GM21526 (cell line): ENCODE data around the gene CST9.
"Not testable (repeated sequence)": the region's sequence is repeated elsewhere in the genome, so short reads cannot be mapped to it uniquely, and the experiment has no call there.

Experiments
- ATAC-seq: cut with Tn5 transposase; IDR thresholded peaks from one replicate; pipeline ENCODE4 v1.9.1; 2021; ENCODE audit warnings: moderate library complexity; ENCODE audit not compliant: unreplicated experiment, low FRiP score

The CST9 gene

DNA sequence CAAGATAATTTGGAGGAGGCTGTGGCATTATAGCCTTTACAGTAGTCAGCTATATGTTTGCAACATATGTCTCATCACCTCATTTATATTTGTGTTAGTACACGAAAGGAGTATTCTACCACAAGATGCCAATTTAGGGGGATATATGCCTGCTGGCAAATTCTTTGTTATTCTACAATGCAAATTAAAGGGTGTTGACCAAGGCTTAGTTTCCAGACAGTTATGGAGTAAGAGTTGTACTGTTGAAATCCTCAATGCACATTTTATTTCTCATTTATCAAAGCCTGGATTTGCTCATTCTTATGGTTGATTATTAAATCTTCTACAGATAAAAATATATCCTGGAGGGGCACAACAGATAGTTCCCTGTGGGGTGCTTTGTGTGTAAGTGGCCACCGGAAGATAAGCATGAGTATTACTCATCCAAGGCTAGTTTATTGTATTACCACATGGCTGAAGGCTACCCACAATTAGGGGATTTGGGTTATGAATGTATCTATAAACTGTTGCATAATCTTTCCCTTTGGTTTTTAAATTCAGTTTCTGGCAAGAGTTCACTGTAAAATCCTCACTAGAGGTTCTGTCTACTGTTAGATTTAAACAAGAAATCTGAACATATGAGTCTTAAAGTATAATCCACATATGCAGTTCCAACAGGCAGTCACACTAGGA is 9.0 kb downstream of the CST9 start:
- ATAC-seq: no peak

DNA sequence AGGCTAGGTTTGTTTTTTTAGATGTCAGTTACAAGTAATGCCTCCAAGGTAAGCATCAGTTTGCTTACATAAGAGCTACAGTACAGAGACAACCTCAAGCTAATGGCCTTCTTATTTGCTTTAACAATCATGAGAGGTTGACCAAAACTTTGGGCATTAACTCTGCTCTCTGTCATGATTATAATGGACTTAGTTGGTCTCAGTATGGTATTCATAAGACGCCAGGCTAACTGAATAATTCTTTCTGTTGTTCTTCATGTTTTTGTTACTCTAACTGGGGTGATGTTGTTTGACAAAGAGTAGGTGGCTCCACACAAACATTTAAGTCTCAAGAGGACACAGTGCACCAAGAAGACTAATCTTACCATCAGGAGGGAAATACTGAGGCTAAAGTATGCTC is 9.8 kb downstream of the CST9 start:
- no peak for ATAC-seq

DNA sequence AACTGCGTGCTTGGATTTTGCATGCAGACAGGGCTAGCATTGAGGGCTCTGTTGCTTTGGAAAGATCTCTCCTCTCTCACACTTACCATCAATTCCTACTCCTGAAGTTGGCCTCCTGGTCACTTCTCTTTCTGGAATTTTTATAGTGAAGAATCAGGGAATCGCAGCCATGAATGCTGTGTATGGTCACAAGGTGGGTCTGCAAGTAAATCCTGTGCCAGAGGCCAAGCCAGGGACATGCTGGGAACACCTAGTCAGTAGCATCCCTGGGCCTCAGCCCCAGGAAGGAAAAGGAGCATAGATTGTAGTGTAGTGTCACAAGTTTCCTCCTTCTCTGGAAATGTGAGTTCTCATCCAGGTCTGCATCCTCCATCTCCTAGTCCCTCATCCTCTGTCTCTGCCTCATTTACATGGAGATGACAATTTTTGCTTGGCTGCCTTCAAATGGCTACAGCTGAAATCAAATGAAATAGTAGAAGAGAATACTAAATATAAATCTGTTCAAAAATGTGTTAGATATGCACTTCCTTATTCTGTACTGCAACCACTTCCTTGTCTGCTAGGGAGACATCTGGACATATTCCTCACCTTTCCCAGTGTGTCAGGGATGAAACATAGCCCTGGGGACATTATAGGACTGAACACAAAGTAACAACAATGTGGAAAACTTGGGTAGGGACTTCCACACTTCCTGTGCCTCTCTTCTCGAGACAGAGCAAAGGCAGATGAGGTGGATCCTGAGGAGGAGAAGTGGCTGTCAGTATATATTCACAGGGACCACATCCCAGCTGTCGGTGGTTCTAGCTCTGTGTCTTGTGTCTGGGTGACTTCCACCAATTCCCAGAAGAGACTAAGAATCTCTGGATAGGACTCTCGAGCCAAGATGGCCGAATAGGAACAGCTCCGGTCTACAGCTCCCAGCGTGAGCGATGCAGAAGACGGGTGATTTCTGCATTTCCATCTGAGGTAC is 17.0 kb downstream of the CST9 start:
- ATAC-seq: no peak

DNA sequence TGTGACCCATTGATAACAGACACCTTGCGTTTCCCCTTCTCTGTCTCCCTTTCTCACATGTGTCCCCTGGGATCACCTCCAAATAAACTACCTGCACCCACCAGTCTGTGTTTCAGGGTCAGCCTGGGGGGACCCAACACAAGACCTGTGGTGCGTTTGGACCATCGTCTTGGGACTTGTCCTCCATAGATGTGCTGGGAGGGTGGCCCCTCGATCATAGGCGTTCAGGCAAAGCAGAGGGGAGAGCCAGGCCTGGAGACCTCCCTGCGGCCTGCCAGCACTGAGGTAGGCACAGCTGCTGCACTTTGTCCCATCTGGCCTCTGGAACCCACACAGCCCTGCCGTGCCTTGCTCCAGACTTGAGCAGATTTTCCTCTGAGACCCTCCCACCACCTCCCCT is 18.1 kb downstream of the CST9 start:
- no peak for ATAC-seq

DNA sequence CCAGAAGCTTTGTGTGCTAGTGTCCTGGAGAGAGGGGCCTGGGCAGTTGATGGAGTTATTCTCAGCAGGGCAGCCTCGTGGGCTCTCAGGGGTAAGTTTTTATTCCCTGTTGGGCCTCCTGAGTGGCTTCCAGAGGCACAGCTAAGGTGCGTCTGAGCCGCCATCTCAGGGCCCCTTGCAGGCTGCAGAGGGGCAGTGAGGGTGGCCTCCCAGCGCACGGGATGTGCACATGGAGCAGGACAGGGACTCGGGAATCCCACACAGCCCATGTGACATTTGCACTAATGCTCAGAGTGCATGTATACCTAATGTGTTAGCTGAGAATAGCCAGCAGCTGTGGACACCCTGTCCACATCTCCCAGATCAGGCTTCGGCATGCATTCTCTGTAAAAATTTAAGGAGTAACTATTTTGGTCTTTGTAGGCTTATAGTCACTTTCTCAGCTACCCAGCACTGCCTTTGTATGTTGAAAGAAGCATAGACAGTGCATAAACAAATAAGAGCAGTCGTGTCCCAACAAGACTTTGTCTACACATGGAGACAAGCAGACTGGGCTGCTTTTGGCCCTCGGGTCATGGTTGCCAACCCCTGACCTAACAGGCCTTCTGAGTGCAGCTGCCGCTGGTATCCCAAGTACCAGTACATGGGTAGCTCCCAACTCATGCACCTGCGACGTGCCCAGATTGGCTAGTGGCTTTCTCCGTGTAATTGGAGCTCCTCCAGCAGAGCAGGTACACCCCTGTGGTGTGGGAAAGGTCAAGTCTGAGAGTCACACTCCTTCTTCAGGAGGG is 18.8 kb downstream of the CST9 start:
- ATAC-seq: no peak

DNA sequence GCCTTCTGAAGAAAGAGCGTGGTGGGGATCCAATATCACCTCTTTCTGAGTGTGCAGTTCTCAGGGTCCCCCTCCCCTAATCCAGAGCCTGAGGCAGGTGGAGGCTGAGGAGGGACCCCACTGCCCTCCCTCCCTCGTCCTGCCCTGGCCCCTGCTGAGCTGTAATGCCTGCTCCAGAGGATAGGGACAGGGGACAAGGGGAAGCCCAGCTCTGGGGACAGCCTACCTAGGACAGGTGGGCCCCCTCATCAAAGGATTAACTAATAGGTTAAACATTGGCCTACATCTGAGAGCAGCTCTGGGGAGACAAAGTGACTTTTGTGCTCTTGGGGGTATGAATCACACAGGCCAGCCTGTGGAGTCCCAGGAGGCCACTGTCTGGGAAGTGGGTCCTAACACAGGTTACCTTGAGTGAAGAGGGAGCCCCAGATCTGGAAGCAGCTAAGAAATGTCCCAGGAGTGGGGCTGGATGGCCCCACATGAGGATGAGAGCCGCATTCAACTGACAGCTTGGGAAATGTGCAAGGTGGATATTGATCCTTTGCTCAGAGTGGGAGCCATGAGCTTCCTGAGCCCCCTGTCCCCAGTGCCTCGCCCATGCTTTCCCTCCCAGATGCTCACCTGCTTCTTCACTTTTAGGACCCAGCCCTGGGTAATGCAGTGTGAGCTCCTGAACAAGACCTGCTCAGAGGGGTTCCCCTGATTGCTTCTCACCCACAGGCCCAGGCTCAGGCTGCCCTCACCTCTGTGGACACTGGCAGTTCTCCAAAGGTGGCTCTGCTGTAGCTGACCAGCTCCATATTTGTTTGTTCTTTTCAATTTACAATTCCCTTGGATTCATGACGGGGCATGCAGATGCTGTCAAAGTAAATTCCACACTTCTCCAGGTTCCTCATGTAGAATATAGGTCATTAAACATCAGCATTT is 19.6 kb downstream of the CST9 start:
- no peak for ATAC-seq

DNA sequence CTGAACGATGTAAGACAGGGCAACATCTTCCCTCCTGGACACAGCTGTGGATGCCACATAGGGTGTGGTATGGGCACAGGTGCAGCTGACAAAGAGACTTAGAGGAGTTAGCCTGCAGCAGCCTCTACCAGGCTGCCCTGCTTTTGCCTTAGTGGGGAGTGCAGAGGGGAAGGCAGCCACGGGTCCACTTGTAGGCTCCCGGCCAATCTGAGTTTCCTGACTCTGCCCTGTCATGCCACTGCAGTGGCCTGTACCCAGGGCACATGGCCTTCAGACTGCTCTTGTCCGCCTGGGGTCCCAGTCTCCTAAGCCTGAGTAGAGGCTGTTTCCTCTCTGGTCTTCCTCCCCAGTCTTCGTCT is 20.3 kb downstream of the CST9 start:
- no peak for ATAC-seq

DNA sequence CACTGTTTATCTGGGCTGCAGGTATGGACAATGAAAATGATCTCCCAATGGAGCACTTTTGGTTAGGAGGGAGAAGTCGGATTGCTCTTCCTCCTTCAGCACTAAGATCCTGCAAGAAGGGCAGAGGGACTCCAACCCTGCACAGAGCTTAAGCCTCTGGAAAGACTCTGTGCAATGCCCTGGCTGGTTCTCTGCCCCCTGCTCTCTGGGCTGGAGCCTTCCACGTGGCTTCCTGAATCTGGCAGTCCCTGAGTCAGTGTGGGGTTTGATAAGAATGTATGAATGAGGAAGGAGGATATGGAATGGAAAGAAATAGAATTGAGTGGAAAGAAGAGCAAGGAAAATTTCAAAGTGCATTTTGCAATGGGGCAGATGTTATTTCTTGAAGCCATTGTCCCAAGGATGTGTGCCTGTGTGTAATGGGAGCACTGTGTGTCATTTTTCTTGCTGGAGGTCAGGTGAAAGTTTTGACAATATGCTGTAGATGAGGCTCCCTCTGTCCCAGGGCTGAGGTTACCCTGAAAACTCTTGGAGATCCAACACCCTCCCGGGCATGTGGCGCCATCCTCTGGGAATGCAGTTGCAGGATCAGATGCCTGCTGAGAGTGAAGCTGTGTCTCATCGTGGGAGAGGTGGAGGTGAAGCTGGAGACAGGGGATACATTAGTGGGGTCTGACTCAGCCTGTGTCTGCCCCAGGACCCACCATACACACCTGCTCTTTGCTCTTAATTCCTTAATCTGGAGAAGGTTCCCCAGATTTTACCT is 21.1 kb downstream of the CST9 start:
- ATAC-seq: no peak

DNA sequence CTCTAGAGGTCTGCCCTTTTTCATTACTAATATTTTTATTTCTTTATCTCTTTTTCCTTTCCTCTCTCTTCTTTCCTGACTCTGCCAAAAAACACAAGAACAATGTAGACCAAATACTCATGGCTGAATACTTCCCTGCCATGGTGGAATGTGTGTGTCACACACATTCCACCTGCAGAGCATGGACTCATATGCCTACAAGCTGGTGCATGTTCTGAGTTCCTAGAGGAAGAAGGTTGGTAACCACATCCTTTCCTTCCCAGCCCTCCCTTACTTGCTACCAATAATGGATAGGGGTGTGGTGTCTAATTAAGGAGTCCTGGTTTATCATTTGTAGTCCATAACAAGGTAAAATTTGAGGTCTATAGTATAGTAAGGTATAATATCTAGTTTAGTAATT is 22.2 kb downstream of the CST9 start:
- no peak for ATAC-seq

DNA sequence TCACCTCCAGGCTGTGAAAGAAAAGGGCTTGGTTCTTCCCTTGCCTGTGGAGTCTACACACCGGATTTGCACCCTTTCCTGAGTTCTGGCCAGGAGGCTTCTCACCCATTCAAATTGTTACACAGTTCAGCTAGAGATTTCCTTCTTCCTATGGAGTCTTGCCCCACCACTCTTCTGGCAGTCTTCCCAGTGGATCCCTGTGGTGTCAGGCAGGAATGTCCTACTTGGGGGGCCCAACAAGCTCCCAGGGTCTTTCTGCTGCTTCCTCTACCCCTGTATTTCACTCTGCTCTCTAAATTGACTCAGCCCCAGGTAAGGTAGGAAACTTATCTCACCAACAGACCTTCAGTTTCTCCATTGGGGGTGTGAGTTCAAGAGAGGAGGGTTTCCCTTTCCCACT is 23.4 kb downstream of the CST9 start:
- no peak for ATAC-seq

DNA sequence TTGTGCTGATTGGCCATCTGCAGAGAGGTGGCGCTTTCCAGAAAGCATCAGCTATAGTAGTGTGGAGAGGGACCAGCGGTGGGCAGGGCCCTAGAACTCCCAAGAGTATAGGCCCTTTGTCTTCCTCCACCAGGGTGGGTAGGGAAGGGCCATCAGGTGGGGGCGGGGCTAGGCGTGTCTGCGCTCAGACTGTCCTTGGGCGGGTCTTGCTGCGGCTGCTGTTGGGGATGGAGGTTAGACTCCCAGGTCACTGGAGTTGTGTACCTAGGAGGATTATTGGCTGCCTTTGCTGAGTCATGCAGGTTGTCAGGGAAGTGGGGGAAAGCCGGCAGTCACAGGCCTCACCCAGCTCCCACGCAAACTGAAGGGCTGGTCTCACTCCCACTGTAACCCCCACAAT is 23.9 kb downstream of the CST9 start:
- not testable (repeated sequence) for ATAC-seq

DNA sequence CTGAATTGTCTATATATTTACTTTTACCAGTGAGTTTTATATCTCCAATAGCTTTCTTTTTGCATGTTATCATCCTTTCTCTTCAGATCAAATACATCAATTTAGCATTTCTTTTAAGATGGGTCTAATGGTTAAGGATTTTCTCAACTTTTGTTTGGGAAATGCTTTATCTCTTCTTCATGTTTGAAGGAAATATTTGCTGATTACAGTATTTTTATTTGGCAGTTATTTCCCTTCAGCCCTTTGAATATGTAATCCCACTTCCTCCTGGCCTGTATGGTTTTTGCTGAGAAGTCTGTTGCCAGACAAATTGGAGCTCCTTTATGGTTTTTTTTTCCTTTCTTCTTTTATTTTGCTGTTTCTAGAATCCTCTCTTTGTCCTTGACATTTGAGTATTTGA is 30.7 kb downstream of the CST9 start:
- ATAC-seq: no peak

DNA sequence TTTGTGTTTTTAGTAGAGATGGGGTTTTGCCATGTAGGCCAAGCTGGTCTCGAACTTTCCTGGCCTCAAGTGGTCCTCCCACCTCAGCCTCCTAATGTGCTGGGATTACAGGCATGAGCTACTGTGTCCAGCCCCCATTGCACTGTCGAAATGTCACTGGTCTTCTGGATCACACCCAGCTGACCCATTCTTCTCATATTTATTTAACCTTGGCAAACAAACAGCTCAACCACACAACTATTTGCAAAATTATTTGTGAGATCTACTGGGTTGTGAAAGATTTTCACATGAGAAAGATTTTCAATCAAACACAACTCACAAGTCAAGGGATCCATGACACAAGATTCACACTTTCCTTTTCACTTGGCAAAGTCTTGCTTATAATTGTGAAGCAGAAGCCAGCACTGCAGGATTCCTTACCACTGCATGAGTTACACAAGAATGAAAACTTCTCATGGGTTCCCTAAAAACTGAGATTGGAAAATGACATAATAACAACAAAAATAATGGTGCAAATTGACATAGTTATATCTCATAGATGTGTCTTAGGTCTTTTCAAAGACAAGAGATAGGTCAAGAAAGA is 35.4 kb downstream of the CST9 start:
- ATAC-seq: no peak

DNA sequence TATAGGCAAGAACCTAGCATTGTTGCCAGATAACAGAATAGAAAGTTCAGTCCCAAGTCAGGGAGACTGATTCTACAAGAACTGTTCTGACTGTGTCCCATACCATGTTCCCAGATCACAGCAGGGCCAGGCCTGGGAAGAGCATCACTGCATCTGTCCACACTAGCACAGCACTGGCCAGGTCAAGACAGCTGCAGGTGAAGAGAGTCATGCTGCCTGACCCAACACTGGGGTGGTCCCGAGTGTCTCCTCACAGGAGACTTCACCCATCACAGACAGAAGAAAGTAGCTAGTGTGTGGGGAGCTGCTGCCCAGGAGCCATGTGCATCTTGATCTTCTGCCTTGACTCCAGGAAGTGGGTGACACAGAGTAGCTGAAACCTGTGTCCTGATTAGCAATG is 36.1 kb downstream of the CST9 start:
- no peak for ATAC-seq

DNA sequence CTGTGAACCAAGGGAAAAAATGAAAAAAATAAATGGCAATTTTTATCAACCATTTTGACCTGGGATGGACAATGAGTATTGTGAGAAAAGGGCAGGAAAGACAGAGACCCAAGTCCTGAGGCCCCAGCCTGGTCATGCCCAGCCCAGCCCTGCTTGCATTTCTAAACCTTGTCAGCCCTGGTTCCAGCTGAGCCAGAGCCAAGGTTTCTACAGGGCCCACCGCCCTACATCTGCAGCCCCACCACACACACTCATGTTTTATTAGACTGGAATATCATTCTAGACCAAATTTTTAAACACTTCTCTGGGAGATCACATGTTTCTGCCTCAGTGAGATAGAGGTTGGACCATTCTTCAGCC is 36.8 kb downstream of the CST9 start:
- ATAC-seq: no peak

DNA sequence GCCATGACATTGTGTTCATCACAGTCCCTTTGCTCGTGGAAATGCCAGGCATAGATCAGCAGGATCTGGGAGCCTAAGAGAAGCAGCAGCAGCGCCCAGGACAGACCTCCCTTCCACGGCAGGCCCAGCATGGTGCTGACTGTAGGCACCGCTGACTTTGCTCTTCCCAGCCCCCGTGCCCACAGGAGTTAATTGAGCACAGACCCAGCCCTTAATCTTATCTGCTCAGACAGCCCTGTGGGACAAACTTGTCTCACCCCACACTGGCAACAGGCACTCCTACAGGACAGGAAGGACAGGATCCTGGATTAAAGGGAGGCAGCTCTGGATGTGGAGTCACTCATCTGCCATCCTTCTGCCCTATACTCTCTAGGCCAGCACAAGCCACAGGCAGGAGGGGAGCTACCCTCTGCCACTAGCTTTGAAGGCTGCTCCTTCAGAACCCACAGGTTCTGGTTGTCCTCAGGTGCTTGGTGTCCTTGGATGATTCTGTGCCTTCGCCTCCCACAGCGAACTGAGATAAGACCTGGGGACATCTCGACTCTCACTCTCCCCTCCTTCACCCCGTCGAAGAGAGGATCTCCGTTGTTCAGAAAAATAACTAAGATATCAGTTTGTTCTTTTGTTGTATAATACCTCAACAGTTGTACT is 37.3 kb downstream of the CST9 start, which contains the start of gene CST9L:
CST9L (minus strand) TSS at position 165 of the 651 bp plus-strand sequence; CDS start at position 131, 34 bp downstream.
- ATAC-seq: no peak

DNA sequence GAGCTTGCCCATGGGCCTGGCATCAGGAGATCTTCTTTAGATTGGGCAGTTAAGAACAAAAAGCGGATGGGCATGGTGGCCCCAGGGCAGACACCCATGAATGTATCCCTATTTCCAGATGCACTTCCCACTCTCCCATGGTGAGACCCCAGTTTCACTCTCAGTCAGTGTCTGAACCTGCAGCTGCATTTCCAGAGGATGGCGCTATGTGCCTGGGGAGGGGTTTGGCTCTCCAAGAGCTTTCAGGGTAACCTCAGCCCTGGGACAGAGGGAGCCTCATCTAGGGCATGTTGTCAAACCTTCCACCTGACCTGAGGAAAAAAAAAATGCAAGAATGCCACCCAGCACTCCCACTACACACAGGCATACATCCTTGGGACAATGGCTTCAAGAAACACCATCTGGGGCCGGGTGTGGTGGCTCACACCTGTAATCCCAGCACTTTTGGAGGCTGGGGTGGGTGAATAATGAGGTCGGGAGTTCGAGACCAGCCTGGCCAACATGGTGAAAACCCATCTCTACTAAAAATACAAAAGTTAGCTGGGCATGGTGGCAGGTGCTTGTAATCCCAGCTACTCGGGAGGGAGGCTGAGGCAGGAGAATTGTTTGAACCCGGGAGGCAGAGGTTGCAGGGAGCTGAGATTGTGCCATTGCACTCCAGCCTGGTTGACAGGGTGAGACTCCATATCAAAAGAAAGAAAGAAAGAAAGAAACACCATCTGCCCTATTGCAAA is 39.4 kb downstream of the CST9 start:
- no peak for ATAC-seq

DNA sequence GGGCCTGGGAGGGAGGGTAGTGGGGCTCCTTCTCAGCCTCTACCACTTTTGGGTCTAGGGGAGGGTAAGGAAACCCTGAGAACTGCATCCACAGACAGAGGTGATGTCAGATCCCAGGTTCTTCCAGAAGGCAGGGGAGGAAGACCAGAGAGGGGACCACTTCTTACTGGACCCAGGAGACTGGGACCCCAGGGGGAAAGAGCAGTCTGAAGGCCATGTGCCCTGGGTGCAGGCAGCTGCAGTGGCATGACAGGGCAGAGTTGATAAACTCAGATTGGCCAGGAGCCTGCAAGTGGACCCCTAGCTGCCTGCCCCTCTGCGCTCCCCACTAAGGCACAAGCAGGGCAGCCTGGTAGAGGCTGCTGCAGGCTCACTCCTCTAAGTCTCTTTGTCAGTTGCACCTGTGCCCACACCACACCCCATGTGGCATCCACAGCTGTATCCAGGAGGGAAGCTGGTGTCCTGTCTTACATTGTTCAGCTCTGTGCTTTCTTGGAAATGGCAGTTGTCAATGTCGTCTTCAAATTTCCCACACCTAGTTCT is 40.1 kb downstream of the CST9 start:
- ATAC-seq: no peak
